ENCODE data around the gene GP2. TPM values are rescaled to one million over a fixed set of nuclear protein-coding genes. Genes with fewer than 3 reads are reported as not detected.

The GP2 gene
- total RNA-seq, 1 experiment from 2014 or later = not detected

GRCh38 chr16:20352615-20353014, 25.3 kb upstream of the GP2 start, which contains the start of gene UMOD:
Gene UMOD, minus strand, starts transcription at chr16:20352715. Its CDS starts 1,978 bp downstream, at chr16:20350737.
- intact Hi-C loops (cut with micrococcal nuclease; ENCODE audit: unreplicated experiment) = no loop called here
- no peak within 1 kb of the TSS for H3K4me3 Mint-ChIP-seq (ENCODE audit: low read depth, unreplicated experiment)

GRCh38 chr16:20349615-20350014, 22.3 kb upstream of the GP2 start:
- Mint-ChIP-seq H3K36me3 (ENCODE audit: insufficient read depth, unreplicated experiment) (no peaks in the 10 kb centered on the region), H3K9me3 (ENCODE audit: low read depth, unreplicated experiment) (no peaks in the 10 kb centered on the region), H3K27ac (ENCODE audit: unreplicated experiment) (no peak overlapping the region), H3K4me1 (ENCODE audit: low read depth, unreplicated experiment) (no peaks in the 10 kb centered on the region), H3K4me3 (ENCODE audit: low read depth, unreplicated experiment) (no peak overlapping the region), H3K27me3 (ENCODE audit: unreplicated experiment) (peaks cover 51% of the 10 kb centered on the region)
- CTCF ChIA-PET = interaction anchor here (1.0 kb wide), 1 partner anchor 22 kb away, joined by 3 read pairs; no protein-coding TSS in a partner anchor
- no TSS peak for BruUV-seq (replicated peaks)
- no peak for DNase-seq
- intact Hi-C loops (cut with micrococcal nuclease; ENCODE audit: unreplicated experiment) = no loop called here
- no peak for TF ChIP-seq CTCF (IDR thresholded peaks at IDR 0.05; ENCODE audit: unreplicated experiment)

More at GRCh38 chr16:20352615-20353014, 25.3 kb upstream of the GP2 start, which contains the start of gene UMOD:
- Mint-ChIP-seq H3K27me3 (ENCODE audit: unreplicated experiment) (peaks cover 67% of the 10 kb centered on the region), H3K9me3 (ENCODE audit: low read depth, unreplicated experiment) (no peaks in the 10 kb centered on the region), H3K4me1 (ENCODE audit: low read depth, unreplicated experiment) (no peaks in the 10 kb centered on the region), H3K36me3 (ENCODE audit: insufficient read depth, unreplicated experiment) (no peaks in the 10 kb centered on the region), H3K27ac (ENCODE audit: unreplicated experiment) (no peak within 1 kb of the TSS)
- no peak for DNase-seq
- BruUV-seq (replicated peaks) = no TSS peak
- TF ChIP-seq CTCF (IDR thresholded peaks at IDR 0.05; ENCODE audit: unreplicated experiment) = no peak
- CTCF ChIA-PET = no interaction called here

GRCh38 chr16:20348365-20349185, 21.3 kb upstream of the GP2 start:
- H3K4me1 Mint-ChIP-seq (ENCODE audit: low read depth, unreplicated experiment) = no peaks in the 10 kb centered on the region
- H3K4me3 Mint-ChIP-seq (ENCODE audit: low read depth, unreplicated experiment) = no peak overlapping the region
- no peaks in the 10 kb centered on the region for H3K9me3 Mint-ChIP-seq (ENCODE audit: low read depth, unreplicated experiment)
- no TSS peak for BruUV-seq (replicated peaks)
- peaks cover 41% of the 10 kb centered on the region for H3K27me3 Mint-ChIP-seq (ENCODE audit: unreplicated experiment)
- intact Hi-C loops (cut with micrococcal nuclease; ENCODE audit: unreplicated experiment) = no loop called here
- no peaks in the 10 kb centered on the region for H3K36me3 Mint-ChIP-seq (ENCODE audit: insufficient read depth, unreplicated experiment)
- H3K27ac Mint-ChIP-seq (ENCODE audit: unreplicated experiment) = no peak overlapping the region
- TF ChIP-seq CTCF (IDR thresholded peaks at IDR 0.05; ENCODE audit: unreplicated experiment) = no peak
- DNase-seq = no peak
- CTCF ChIA-PET = interaction anchor here (1.0 kb wide), 1 partner anchor 23 kb away, joined by 3 read pairs; no protein-coding TSS in a partner anchor

- peaks cover 33% of the 10 kb centered on the region for H3K27me3 Mint-ChIP-seq (ENCODE audit: unreplicated experiment)
- no peak overlapping the region for H3K4me3 Mint-ChIP-seq (ENCODE audit: low read depth, unreplicated experiment)
- no TSS peak for BruUV-seq (replicated peaks)
- H3K9me3 Mint-ChIP-seq (ENCODE audit: low read depth, unreplicated experiment) = no peaks in the 10 kb centered on the region
- intact Hi-C loops (cut with micrococcal nuclease; ENCODE audit: unreplicated experiment) = no loop called here
- CTCF ChIA-PET = no interaction called here
- no peak for TF ChIP-seq CTCF (IDR thresholded peaks at IDR 0.05; ENCODE audit: unreplicated experiment)
- no peak for DNase-seq
- no peak overlapping the region for H3K27ac Mint-ChIP-seq (ENCODE audit: unreplicated experiment)
- no peaks in the 10 kb centered on the region for H3K4me1 Mint-ChIP-seq (ENCODE audit: low read depth, unreplicated experiment)
- no peaks in the 10 kb centered on the region for H3K36me3 Mint-ChIP-seq (ENCODE audit: insufficient read depth, unreplicated experiment)
Observed at GRCh38 chr16:20347666-20348364, 20.5 kb upstream of the GP2 start.

Measured in Calu3 (cell line).